GM12878 (cell line): Measurements from ENCODE around the gene GNB3. TPM values are rescaled to one million over a fixed set of nuclear protein-coding genes. Genes with fewer than 3 reads are reported as not detected.

Source experiments
- BHLHE40 ChIP-seq, 2 experiments: fragments of 450-650 bp in 1 of 2; IDR thresholded peaks; 2 replicates each; pipeline ENCODE4 v1.6.1; 2011 to 2017; ENCODE audit warnings: low read depth in 2 of 2, borderline replicate concordance in 1 of 2, improper control_type of control experiment in 1 of 2, low read length in 1 of 2, mild to moderate bottlenecking in 1 of 2
- GABPA ChIP-seq: IDR thresholded peaks from 2 replicates; pipeline ENCODE4 v1.6.1; 2014; ENCODE audit warnings: antibody characterized with exemption, low read depth, mild to moderate bottlenecking, inconsistent platforms
- IKZF2 ChIP-seq, 2 experiments: fragments of 450-650 bp; IDR thresholded peaks; 2 replicates each; pipeline ENCODE4 v1.6.1; 2017; ENCODE audit warnings: mild to moderate bottlenecking in 2 of 2, moderate library complexity in 2 of 2
- MYC ChIP-seq: IDR thresholded peaks from 2 replicates; pipeline ENCODE4 v1.6.1; 2011; ENCODE audit warnings: mild to moderate bottlenecking, low read length, moderate library complexity, inconsistent platforms; ENCODE audit not compliant: insufficient read depth, insufficient replicate concordance, insufficient read length, severe bottlenecking
- NFIC ChIP-seq: IDR thresholded peaks from 2 replicates; pipeline ENCODE4 v1.6.1; 2012; ENCODE audit warnings: low read depth, mild to moderate bottlenecking, inconsistent platforms, low read length, moderate library complexity
- NFYA ChIP-seq: IDR thresholded peaks from 2 replicates; pipeline ENCODE4 v1.6.1; 2011; ENCODE audit warnings: low read depth, mild to moderate bottlenecking, low read length, improper control_type of control experiment, borderline replicate concordance
- POLR2AphosphoS2 ChIP-seq: IDR thresholded peaks from 2 replicates; pipeline ENCODE4 v1.6.1; 2011; ENCODE audit warnings: low read depth, mild to moderate bottlenecking, low read length, improper control_type of control experiment, moderate library complexity
- ZNF217 ChIP-seq: fragments of 450-650 bp; IDR thresholded peaks from 2 replicates; pipeline ENCODE4 v1.6.1; 2017; ENCODE audit warnings: antibody characterized with exemption, mild to moderate bottlenecking
- polyA plus RNA-seq, 11 experiments: library from polyadenylated mRNA; depleted of rRNA in 4 of 11; unstranded in 6 of 11; stranded (reverse) in 5 of 11; fragments of >200 nt; fragmentation: Nextera tagmentation in 4 of 11; fragmentation: Illumina TruSeq in 1 of 11; extraction: Ambion mirVana in 4 of 11; extraction: Trizol in 1 of 11; gene quantifications; 1 replicate in 1 of 11; 2 replicates in 10 of 11; pipeline versions ENCODE4 v1.2.1 to v1.2.3, GENCODE V29; 2011 to 2016; ENCODE audit warnings: inconsistent platforms in 2 of 11, missing spikeins in 2 of 11, low read depth in 1 of 11
- total RNA-seq, 4 experiments: library from RNA; depleted of rRNA in 3 of 4; stranded (reverse); fragments of >200 nt in 3 of 4; fragmentation: Illumina TruSeq in 1 of 4; extraction: Trizol in 1 of 4; gene quantifications; 2 replicates each; pipeline versions ENCODE4 v1.2.1 to v1.2.3, GENCODE V29; 2013 to 2021
- TF ChIP-seq, protein P1 (sequence below): fragments of 450-650 bp; IDR thresholded peaks from 2 replicates; pipeline ENCODE4 v1.6.1; 2014; ENCODE audit warnings: mild to moderate bottlenecking
- TF ChIP-seq, protein P2 (sequence below): fragments of 450-650 bp; formaldehyde crosslinking; IDR thresholded peaks from 2 replicates; pipeline ENCODE4 v1.5.0; 2022; ENCODE audit warnings: mild to moderate bottlenecking, missing genetic modification characterization
- TF ChIP-seq, protein P3 (sequence below): fragments of 450-650 bp; formaldehyde crosslinking; IDR thresholded peaks from 2 replicates; pipeline ENCODE4 v1.4.0; 2022; ENCODE audit warnings: mild to moderate bottlenecking, moderate library complexity
- TF ChIP-seq, protein P4 (sequence below): fragments of 450-650 bp; formaldehyde crosslinking; IDR thresholded peaks from 2 replicates; pipeline ENCODE4 v1.4.0; 2020; ENCODE audit warnings: mild to moderate bottlenecking, moderate library complexity
- TF ChIP-seq, protein P5 (sequence below): IDR thresholded peaks from 2 replicates; pipeline ENCODE4 v1.6.1; 2011; ENCODE audit warnings: borderline replicate concordance, low read depth, mild to moderate bottlenecking, moderate library complexity, mixed read lengths, low read length; ENCODE audit not compliant: insufficient read depth; ENCODE audit errors: extremely low read length

GNB3 gene
- total and polyA plus RNA-seq, 10 of the 15 experiments (the other 5 are each of a cell fraction or from before 2014, with no cell fraction given) = 0.05 to 1.1 (median 0.36) TPM

DNA sequence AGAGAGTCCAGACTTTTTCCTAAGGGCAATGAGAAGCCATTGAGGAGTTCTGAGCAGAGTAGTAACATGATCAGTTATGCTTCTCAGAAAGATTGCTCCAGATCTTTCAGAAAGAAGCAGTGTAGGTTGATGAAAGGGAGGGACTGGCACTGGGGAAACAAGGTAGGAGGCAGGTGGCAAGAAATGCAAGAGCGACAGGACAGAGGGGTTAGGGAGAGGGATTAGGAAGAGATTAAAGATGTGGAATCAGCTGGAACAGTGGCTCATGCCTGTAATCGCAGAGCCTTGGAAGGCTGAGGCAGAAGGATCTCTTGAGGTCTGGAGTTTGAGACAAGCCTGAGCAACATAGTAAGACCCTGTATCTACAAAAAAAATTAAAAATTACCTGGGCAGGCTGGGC lies 7.0 kb downstream of the GNB3 start (continued):
- TF ChIP-seq, protein P1, sequence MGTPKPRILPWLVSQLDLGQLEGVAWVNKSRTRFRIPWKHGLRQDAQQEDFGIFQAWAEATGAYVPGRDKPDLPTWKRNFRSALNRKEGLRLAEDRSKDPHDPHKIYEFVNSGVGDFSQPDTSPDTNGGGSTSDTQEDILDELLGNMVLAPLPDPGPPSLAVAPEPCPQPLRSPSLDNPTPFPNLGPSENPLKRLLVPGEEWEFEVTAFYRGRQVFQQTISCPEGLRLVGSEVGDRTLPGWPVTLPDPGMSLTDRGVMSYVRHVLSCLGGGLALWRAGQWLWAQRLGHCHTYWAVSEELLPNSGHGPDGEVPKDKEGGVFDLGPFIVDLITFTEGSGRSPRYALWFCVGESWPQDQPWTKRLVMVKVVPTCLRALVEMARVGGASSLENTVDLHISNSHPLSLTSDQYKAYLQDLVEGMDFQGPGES = no peak
- TF ChIP-seq GABPA (no peak), POLR2AphosphoS2 (no peak), NFIC (no peak), ZNF217 (no peak), IKZF2 (IDR thresholded peaks at IDR 0.05) (no peak), BHLHE40 (IDR thresholded peaks at IDR 0.05; ENCODE audit: borderline replicate concordance in 1 of 2, low read depth in 2 of 2, low read length in 1 of 2) (no peak), MYC (no peak), NFYA (no peak)
- TF ChIP-seq, protein P2, sequence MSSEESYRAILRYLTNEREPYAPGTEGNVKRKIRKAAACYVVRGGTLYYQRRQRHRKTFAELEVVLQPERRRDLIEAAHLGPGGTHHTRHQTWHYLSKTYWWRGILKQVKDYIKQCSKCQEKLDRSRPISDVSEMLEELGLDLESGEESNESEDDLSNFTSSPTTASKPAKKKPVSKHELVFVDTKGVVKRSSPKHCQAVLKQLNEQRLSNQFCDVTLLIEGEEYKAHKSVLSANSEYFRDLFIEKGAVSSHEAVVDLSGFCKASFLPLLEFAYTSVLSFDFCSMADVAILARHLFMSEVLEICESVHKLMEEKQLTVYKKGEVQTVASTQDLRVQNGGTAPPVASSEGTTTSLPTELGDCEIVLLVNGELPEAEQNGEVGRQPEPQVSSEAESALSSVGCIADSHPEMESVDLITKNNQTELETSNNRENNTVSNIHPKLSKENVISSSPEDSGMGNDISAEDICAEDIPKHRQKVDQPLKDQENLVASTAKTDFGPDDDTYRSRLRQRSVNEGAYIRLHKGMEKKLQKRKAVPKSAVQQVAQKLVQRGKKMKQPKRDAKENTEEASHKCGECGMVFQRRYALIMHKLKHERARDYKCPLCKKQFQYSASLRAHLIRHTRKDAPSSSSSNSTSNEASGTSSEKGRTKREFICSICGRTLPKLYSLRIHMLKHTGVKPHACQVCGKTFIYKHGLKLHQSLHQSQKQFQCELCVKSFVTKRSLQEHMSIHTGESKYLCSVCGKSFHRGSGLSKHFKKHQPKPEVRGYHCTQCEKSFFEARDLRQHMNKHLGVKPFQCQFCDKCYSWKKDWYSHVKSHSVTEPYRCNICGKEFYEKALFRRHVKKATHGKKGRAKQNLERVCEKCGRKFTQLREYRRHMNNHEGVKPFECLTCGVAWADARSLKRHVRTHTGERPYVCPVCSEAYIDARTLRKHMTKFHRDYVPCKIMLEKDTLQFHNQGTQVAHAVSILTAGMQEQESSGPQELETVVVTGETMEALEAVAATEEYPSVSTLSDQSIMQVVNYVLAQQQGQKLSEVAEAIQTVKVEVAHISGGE (CRISPR knock-in tag) = no peak
- TF ChIP-seq, protein P3, sequence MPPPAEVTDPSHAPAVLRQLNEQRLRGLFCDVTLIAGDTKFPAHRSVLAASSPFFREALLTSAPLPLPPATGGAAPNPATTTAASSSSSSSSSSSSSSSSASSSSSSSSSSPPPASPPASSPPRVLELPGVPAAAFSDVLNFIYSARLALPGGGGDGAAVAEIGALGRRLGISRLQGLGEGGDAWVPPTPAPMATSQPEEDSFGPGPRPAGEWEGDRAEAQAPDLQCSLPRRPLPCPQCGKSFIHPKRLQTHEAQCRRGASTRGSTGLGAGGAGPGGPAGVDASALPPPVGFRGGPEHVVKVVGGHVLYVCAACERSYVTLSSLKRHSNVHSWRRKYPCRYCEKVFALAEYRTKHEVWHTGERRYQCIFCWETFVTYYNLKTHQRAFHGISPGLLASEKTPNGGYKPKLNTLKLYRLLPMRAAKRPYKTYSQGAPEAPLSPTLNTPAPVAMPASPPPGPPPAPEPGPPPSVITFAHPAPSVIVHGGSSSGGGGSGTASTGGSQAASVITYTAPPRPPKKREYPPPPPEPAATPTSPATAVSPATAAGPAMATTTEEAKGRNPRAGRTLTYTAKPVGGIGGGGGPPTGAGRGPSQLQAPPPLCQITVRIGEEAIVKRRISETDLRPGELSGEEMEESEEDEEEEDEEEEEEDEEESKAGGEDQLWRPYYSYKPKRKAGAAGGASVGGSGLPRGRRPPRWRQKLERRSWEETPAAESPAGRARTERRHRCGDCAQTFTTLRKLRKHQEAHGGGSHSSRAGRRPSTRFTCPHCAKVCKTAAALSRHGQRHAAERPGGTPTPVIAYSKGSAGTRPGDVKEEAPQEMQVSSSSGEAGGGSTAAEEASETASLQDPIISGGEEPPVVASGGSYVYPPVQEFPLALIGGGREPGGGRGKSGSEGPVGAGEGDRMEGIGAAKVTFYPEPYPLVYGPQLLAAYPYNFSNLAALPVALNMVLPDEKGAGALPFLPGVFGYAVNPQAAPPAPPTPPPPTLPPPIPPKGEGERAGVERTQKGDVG (CRISPR knock-in tag) = no peak
- TF ChIP-seq, protein P4, sequence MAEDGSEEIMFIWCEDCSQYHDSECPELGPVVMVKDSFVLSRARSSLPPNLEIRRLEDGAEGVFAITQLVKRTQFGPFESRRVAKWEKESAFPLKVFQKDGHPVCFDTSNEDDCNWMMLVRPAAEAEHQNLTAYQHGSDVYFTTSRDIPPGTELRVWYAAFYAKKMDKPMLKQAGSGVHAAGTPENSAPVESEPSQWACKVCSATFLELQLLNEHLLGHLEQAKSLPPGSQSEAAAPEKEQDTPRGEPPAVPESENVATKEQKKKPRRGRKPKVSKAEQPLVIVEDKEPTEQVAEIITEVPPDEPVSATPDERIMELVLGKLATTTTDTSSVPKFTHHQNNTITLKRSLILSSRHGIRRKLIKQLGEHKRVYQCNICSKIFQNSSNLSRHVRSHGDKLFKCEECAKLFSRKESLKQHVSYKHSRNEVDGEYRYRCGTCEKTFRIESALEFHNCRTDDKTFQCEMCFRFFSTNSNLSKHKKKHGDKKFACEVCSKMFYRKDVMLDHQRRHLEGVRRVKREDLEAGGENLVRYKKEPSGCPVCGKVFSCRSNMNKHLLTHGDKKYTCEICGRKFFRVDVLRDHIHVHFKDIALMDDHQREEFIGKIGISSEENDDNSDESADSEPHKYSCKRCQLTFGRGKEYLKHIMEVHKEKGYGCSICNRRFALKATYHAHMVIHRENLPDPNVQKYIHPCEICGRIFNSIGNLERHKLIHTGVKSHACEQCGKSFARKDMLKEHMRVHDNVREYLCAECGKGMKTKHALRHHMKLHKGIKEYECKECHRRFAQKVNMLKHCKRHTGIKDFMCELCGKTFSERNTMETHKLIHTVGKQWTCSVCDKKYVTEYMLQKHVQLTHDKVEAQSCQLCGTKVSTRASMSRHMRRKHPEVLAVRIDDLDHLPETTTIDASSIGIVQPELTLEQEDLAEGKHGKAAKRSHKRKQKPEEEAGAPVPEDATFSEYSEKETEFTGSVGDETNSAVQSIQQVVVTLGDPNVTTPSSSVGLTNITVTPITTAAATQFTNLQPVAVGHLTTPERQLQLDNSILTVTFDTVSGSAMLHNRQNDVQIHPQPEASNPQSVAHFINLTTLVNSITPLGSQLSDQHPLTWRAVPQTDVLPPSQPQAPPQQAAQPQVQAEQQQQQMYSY (CRISPR knock-in tag) = no peak
- TF ChIP-seq, protein P5, sequence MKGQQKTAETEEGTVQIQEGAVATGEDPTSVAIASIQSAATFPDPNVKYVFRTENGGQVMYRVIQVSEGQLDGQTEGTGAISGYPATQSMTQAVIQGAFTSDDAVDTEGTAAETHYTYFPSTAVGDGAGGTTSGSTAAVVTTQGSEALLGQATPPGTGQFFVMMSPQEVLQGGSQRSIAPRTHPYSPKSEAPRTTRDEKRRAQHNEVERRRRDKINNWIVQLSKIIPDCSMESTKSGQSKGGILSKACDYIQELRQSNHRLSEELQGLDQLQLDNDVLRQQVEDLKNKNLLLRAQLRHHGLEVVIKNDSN = no peak
